Frontal cortex (tissue), 4 donors: ENCODE data around the gene DDX50. TPM values are rescaled to one million over a fixed set of nuclear protein-coding genes. Genes with fewer than 3 reads are reported as not detected.
A peak's percentile ranks its signal among the peaks of the same experiment; 100 is the strongest.
"Not testable (repeated sequence)": the region's sequence is repeated elsewhere in the genome, so short reads cannot be mapped to it uniquely, and the experiment has no call there.

Experiments used
- DNase-seq, 2 donors: peaks; one replicate each; pipeline ENCODE4 v3.0.0; 2012; ENCODE audit warnings: low spot score in 2 of 2
- FAIRE-seq: peaks from 2 replicates; lab custom pipeline; 2012; peaks lifted over from hg19 to GRCh38; lab: Jason Lieb, UNC
- total RNA-seq: library from RNA; depleted of rRNA; stranded (reverse); fragments of >200 nt; gene quantifications from one replicate; pipeline ENCODE4 v1.2.3, GENCODE V29; 2014
- donor health status: control.
- donor health status: control.
- donor health status: control.

Gene DDX50
- total RNA-seq, 1 donor from 2014 or later, result 51.4 TPM

DNA sequence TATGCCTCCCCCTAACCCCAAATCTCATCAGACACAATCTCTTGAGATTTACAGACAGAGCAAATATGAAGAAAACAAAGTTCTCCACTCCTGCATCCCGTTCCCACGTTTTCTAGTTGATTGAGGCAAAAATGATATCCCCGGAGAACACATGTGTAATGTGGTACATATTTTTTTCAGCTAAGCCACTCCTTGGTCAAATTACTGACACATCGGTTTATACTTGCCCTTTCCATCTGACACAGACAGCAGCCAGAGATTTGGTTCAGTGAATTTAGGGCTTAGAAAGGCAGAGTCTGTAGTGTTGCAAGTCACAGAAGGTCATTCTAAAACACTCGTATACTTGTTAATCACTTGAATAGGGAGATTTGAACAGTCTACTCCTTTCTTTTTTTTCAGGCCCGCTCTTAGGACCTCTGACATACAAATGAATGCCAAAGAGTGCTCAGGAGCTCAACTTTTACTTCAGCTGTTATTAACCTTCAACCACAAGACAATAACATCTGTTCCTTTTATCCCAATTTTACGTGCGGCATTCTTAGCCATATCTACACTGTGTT, 1.8 kb upstream of the DDX50 start:
- DNase-seq, result no peak
- no peak for FAIRE-seq

DNA sequence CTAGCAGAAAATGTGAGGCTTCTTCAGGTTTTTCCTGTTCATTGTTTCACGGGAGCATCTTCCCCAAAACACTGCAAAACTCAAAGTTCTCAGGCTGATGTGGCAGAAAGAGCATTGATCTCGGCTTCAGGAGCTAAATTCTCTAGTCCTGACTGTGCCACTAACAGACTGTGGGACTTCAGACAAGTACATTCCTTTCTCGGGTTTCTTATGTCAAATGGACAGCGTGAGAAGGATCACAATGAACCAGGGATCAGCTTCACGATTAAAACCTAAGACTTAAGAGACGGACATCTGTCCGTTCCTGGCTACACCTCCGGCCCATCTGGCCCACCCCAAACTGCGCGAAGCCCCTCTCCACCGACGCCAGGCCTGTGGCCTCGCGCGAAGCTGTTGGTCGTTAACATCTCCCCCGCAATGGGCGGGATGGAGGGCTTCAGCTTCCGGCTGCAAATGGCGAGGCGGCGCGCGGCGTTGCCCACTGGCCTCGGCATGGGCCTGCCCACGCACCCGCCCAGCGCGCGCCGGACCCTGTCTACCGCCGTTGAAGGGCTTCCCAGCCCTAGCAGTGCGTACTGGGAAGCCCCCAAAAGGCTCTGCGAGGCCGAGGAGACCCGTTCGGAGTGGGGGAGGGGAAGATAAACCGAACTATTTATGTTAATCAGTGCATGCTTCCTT, 549 bp upstream of the DDX50 start:
- DNase-seq (no peak), FAIRE-seq (no peak)

- DNase-seq (no peak), FAIRE-seq (no peak)
Measured at GRCh38 chr10:68902382-68902781, 1.3 kb downstream of the DDX50 start.

- FAIRE-seq (no peak), DNase-seq (peak in 1 of 2 donors; percentile 6)
Measured at GRCh38 chr10:68924593-68924992, 23.5 kb downstream of the DDX50 start.

GRCh38 chr10:68925489-68925888, 24.4 kb downstream of the DDX50 start:
- no peak for DNase-seq

GRCh38 chr10:68929157-68929556, 28.0 kb downstream of the DDX50 start:
- not testable (repeated sequence) for DNase-seq, FAIRE-seq

More at GRCh38 chr10:68925489-68925888, 24.4 kb downstream of the DDX50 start:
- no peak for FAIRE-seq

- FAIRE-seq, DNase-seq: not testable (repeated sequence)
Measured at GRCh38 chr10:68929888-68930287, 28.8 kb downstream of the DDX50 start.

GRCh38 chr10:68932860-68933259, 31.7 kb downstream of the DDX50 start:
- not testable (repeated sequence) for FAIRE-seq, DNase-seq

GRCh38 chr10:68934994-68935393, 33.9 kb downstream of the DDX50 start:
- FAIRE-seq (no peak), DNase-seq (no peak)

DNA sequence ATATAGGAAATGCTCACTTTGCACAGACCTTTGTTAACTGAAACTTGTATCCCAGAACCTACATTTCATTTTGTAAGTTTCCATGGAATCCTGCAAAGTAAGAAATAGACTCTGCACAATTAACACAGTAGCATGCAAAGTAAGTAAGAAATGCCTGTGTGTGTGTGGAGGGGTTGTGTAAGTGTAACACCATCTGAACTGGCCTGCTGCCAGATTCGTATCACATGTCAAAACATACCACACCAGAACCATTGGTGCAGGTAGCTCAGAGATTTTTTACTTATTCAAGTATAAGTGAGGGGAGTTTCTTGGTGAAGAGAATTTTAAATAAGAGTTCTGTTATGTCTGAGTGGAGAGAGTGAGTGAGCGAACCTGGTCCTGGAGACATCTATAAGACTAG, 37.0 kb downstream of the DDX50 start:
- no peak for DNase-seq
- FAIRE-seq, result no peak

- no peak for FAIRE-seq
Measured at GRCh38 chr10:68938884-68939283, 37.8 kb downstream of the DDX50 start.

DNA sequence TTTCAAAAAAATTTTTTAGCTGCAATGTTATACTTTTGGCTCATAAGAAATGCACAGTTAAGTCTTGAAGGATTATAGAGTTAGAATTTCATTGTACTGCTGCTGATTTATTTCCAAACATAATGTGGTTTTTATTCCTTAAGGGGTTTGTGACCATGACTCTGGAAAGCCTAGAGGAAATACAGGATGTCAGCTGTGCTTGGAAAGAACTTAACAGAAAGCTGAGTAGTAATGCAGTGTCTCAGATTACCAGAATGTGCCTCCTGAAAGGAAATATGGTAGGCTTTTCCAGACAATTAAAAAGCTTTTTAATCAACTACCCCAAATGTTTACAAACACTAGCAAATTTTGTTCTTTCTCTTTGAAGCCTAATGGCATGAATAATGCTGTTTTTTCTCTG, 39.8 kb downstream of the DDX50 start:
- FAIRE-seq, result not testable (repeated sequence)

More at GRCh38 chr10:68938884-68939283, 37.8 kb downstream of the DDX50 start:
- no peak for DNase-seq

GRCh38 chr10:68950598-68950997, 49.5 kb downstream of the DDX50 start:
- no peak for FAIRE-seq
- DNase-seq, result no peak

More for the DNA sequence above, 39.8 kb downstream of the DDX50 start:
- not testable (repeated sequence) for DNase-seq

- FAIRE-seq (no peak), DNase-seq (no peak)
Measured at GRCh38 chr10:68954904-68955303, 53.8 kb downstream of the DDX50 start.

GRCh38 chr10:68955355-68955831, 54.3 kb downstream of the DDX50 start:
- DNase-seq, result no peak
- FAIRE-seq, result no peak

DNA sequence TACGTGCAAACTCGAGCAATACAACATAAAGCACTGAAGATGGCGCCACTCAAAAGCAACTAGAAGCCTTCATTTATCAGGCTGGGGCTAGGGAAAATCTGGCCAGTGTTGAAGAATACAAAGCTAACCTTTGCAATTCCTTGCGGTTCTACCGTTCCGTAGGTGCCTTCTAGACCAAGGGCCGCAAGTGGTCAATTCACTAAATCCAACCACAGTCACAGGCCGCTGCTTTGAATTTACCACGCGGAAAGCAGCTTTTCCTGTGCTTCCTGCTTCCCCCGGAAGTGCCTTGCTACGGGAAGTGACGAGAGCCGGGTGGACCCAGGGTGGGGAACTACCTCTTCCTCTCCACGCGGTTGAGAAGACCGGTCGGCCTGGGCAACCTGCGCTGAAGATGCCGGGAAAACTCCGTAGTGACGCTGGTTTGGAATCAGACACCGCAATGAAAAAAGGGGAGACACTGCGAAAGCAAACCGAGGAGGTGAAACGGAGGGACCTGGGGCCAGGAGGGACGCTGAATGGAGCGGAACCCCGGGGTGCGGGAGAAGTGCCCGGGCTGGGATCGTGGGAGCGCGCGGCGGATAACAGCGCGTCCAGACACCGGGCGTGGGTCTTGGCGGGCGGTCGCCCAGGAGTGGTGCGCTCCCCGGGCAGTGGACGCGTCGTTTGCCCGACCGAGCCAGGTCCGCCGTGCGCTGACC, 54.9 kb downstream of the DDX50 start, which contains the start of gene DDX21:
TSS of gene DDX21 (plus strand) at position 339 of the 701 bp plus-strand sequence. CDS start at position 395, 56 bp downstream.
- DNase-seq, result peak; percentile 90 to 93
- FAIRE-seq, result no peak

- DNase-seq (no peak), FAIRE-seq (no peak)
Measured at GRCh38 chr10:68957284-68957615, 56.1 kb downstream of the DDX50 start.

DNA sequence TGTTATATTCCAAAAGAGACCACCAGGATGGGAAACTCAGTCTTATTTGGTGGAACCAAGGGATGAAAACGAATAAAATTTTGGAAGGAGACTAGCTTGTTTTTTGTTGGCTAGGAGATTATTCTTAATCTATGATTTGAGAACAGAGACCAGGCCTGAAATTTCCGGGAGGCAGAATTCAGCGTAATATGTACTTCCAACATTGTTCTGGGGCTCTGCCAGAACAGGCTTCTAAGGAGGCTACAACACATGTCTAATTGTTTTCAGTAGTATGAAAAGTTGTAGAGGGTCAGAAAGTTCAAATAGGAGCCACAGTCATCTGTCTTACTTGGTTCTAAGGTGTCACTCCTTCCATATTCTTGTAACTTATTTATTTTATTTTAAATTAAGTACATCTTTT, 56.5 kb downstream of the DDX50 start:
- DNase-seq, result no peak
- FAIRE-seq, result no peak

GRCh38 chr10:68959695-68960527, 58.8 kb downstream of the DDX50 start:
- no peak for FAIRE-seq
- no peak for DNase-seq

DNA sequence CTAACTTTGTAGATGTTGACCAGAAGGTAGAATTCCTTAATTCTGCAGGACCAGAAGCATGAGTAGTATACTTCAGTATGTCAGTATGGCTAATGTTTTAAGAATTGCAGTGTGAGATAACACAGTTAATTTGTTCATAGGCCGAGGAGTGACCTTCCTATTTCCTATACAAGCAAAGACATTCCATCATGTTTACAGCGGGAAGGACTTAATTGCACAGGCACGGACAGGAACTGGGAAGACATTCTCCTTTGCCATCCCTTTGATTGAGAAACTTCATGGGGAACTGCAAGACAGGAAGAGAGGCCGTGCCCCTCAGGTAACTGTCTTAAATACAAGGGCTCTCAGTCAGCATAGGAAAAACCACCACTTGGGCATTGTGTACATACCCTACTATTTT, 62.0 kb downstream of the DDX50 start:
- FAIRE-seq (no peak), DNase-seq (no peak)
